ENCODE results near the gene GLRX5. TPM values are rescaled to one million over a fixed set of nuclear protein-coding genes. Genes with fewer than 3 reads are reported as not detected.

The GLRX5 gene
- total and polyA plus RNA-seq, 2 experiments from 2014 or later = 91.4 to 130 TPM

GRCh38 chr14:95536036-95536593 lies 1.3 kb downstream of the GLRX5 start (continued):
- TF ChIP-seq ZNF462 (CRISPR knock-in tag; IDR thresholded peaks at IDR 0.05) = no peak

- Histone ChIP-seq H3F3A (replicated peaks; ENCODE audit: low read depth) (no peaks in the 10 kb centered on the region), H3K79me2 (replicated peaks; ENCODE audit: insufficient read depth) (peaks cover 90% of the 10 kb centered on the region), H3K4me1 (ENCODE audit: insufficient read depth) (peaks cover 27% of the 10 kb centered on the region), H4K20me1 (replicated peaks; ENCODE audit: insufficient read depth) (peaks cover 70% of the 10 kb centered on the region), H3K4me3 (peak overlapping the region; percentile 95), H3K27me3 (ENCODE audit: insufficient read depth) (no peaks in the 10 kb centered on the region), H3K36me3 (ENCODE audit: insufficient read depth) (0 out of 2 replicates have a peak, but pooled peaks cover 10% of the 10 kb centered on the region), H3K27ac (ENCODE audit: low read depth) (no peak overlapping the region), H3K9me2 (ENCODE audit: insufficient read depth) (no peaks in the 10 kb centered on the region), H2AFZ (no peak overlapping the region), H3K4me2 (peak overlapping the region; percentile 98)
- Mint-ChIP-seq H3K36me3 (ENCODE audit: low read depth) (peaks cover 19% of the 10 kb centered on the region), H3K4me1 (peaks cover 44% of the 10 kb centered on the region), H3K4me3 (peak overlapping the region; percentile 95), H3K9me3 (no peaks in the 10 kb centered on the region), H3K27ac (no peak overlapping the region), H3K27me3 (ENCODE audit: insufficient read depth, low read depth, poor library complexity) (peaks cover 7% of the 10 kb centered on the region)
- no peak for ATAC-seq
- TF ChIP-seq EZH2phosphoT487 (IDR thresholded peaks at IDR 0.05; ENCODE audit: unreplicated experiment) (no peak), EZH2 (IDR thresholded peaks at IDR 0.05; ENCODE audit: low read depth, unreplicated experiment) (no peak)
- no peak for DNase-seq (ENCODE audit: low spot score)
Measured at GRCh38 chr14:95536671-95537070, 1.8 kb downstream of the GLRX5 start.
